IPS DF 19.7 (cell line): ENCODE results near the gene TAS2R19.
"Not testable (repeated sequence)": the region's sequence is repeated elsewhere in the genome, so short reads cannot be mapped to it uniquely, and the experiment has no call there.

Source experiments
- DNase-seq: peaks from one replicate; pipeline ENCODE4 v3.0.0-alpha.2; 2013; ENCODE audit warnings: low read depth, low spot score

Gene TAS2R19

GRCh38 chr12:11022520-11022919 is at the start of gene TAS2R19:
Gene TAS2R19, minus strand, starts transcription at chr12:11022620. Its CDS starts 49 bp downstream, at chr12:11022571.
- no peak for DNase-seq

GRCh38 chr12:11071414-11071813 is 49.0 kb upstream of the TAS2R19 start:
- DNase-seq = peak; percentile 56

- DNase-seq = no peak
These were observed 48.6 kb upstream of the TAS2R19 start for GRCh38 chr12:11070999-11071398.

GRCh38 chr12:11069854-11070365 is 47.5 kb upstream of the TAS2R19 start:
- DNase-seq = no peak

GRCh38 chr12:11067514-11067913 is 45.1 kb upstream of the TAS2R19 start:
- no peak for DNase-seq

GRCh38 chr12:11062194-11062593 is 39.8 kb upstream of the TAS2R19 start, which contains the start of gene TAS2R46:
Gene TAS2R46, minus strand, starts transcription at chr12:11062294. Its CDS starts 0 bp downstream, at chr12:11062294.
- DNase-seq = not testable (repeated sequence)

- no peak for DNase-seq
These were observed 37.4 kb upstream of the TAS2R19 start for GRCh38 chr12:11059784-11060183.

GRCh38 chr12:11059041-11059440 is 36.6 kb upstream of the TAS2R19 start:
- no peak for DNase-seq

GRCh38 chr12:11055306-11055705 is 32.9 kb upstream of the TAS2R19 start:
- no peak for DNase-seq

- DNase-seq = not testable (repeated sequence)
These were observed 27.5 kb upstream of the TAS2R19 start for GRCh38 chr12:11049806-11050531.

GRCh38 chr12:11041366-11041765 is 18.9 kb upstream of the TAS2R19 start:
- not testable (repeated sequence) for DNase-seq

GRCh38 chr12:11040162-11040561 is 17.7 kb upstream of the TAS2R19 start:
- DNase-seq = no peak

- DNase-seq = no peak
These were observed 16.8 kb upstream of the TAS2R19 start for GRCh38 chr12:11039171-11039570.

GRCh38 chr12:11033959-11034358 is 11.5 kb upstream of the TAS2R19 start:
- not testable (repeated sequence) for DNase-seq

GRCh38 chr12:11031307-11031706 is 8.9 kb upstream of the TAS2R19 start, which contains the start of gene TAS2R31:
Gene TAS2R31, minus strand, starts transcription at chr12:11031407. Its CDS starts 72 bp downstream, at chr12:11031335.
- no peak for DNase-seq

GRCh38 chr12:11026118-11026517 is 3.7 kb upstream of the TAS2R19 start:
- DNase-seq = peak; percentile 20

GRCh38 chr12:11023387-11023786 is 967 bp upstream of the TAS2R19 start:
- DNase-seq = no peak

GRCh38 chr12:11016937-11017336 is 5.5 kb downstream of the TAS2R19 start:
- no peak for DNase-seq

GRCh38 chr12:11015775-11016430 is 6.5 kb downstream of the TAS2R19 start:
- no peak for DNase-seq

GRCh38 chr12:11014234-11014633 is 8.2 kb downstream of the TAS2R19 start:
- no peak for DNase-seq

- no peak for DNase-seq
These were observed 14.8 kb downstream of the TAS2R19 start for GRCh38 chr12:11007608-11008007.

- DNase-seq = no peak
These were observed 24.2 kb downstream of the TAS2R19 start, which contains the start of gene TAS2R20 for GRCh38 chr12:10998204-10998603. Gene TAS2R20, minus strand, starts transcription at chr12:10998304. Its CDS starts 429 bp downstream, at chr12:10997875.

GRCh38 chr12:10994307-10994706 is 28.1 kb downstream of the TAS2R19 start:
- no peak for DNase-seq
